ENCODE measurements around the gene COMMD9. TPM values are rescaled to one million over a fixed set of nuclear protein-coding genes. Genes with fewer than 3 reads are reported as not detected.

Gene COMMD9
- total and polyA plus RNA-seq, 2 donors (not counting 1 experiment from before 2014, with no cell fraction given): 41.3 to 47.4 TPM

DNA sequence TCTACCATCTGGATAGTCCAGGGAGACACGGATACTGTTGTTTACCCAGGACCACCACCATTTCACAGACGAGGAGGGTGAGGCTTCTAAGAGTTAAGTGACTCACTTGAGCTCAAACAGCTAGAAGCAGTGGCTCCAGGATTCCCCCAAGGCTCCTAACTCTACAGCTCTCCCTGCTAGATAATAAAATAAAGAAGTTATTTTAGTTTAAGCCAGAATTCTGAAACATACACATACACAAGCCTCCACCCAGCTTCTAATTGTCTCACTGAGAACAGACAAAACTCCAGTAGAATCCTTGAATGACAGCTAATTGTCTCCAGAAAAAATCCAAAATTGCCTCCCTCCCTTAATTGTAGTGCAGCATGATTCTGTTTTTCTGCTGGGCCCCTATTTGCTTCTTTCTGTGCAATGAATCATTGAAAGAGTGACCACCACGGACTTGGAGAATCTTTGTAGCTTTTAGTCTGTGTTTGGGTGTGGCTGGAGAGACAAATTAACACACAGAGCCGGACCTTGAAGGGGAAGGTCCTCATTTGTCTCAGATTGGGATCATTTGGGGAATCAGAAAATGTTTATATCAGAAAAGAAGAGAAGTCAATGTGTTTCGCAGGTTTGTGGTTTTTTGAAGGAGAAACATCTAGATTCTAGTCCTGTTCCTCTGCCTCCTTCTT is 64.9 kb downstream of the COMMD9 start:
- intact Hi-C loops (cut with micrococcal nuclease): no loop called here
- POLR2A ChIA-PET: no interaction called here
- Mint-ChIP-seq H3K9me3 (ENCODE audit: insufficient read depth) (peaks cover 5% of the 10 kb centered on the region), H3K4me1 (no peaks in the 10 kb centered on the region), H3K27me3 (no peaks in the 10 kb centered on the region), H3K27ac (no peak overlapping the region), H3K4me3 (no peak overlapping the region)
- TF ChIP-seq EZH2 (IDR thresholded peaks at IDR 0.05; ENCODE audit: borderline replicate concordance, insufficient read depth, low read depth, low read length, poor library complexity, severe bottlenecking): no peak
- TF ChIP-seq, protein P1, sequence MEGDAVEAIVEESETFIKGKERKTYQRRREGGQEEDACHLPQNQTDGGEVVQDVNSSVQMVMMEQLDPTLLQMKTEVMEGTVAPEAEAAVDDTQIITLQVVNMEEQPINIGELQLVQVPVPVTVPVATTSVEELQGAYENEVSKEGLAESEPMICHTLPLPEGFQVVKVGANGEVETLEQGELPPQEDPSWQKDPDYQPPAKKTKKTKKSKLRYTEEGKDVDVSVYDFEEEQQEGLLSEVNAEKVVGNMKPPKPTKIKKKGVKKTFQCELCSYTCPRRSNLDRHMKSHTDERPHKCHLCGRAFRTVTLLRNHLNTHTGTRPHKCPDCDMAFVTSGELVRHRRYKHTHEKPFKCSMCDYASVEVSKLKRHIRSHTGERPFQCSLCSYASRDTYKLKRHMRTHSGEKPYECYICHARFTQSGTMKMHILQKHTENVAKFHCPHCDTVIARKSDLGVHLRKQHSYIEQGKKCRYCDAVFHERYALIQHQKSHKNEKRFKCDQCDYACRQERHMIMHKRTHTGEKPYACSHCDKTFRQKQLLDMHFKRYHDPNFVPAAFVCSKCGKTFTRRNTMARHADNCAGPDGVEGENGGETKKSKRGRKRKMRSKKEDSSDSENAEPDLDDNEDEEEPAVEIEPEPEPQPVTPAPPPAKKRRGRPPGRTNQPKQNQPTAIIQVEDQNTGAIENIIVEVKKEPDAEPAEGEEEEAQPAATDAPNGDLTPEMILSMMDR (IDR thresholded peaks at IDR 0.05): no peak
- H3K9ac ChIP-seq (ENCODE audit: low read length): no peak overlapping the region
- ATAC-seq (ENCODE audit: low read depth): no peak
- H3K9me3 ChIP-seq (ENCODE audit: control extremely low read depth in 1 of 3, control insufficient read depth in 2 of 3, insufficient read depth in 1 of 3, low read length in 2 of 3): peaks cover 0 to 8% (median 1%) of the 10 kb centered on the region in 3 donors
- H3K27me3 ChIP-seq (replicated peaks in 1 of 4; ENCODE audit: control extremely low read depth in 1 of 4, control insufficient read depth in 3 of 4, insufficient read depth in 4 of 4, low read length in 3 of 4): peaks cover 0 to 4% (median 0%) of the 10 kb centered on the region in 4 experiments
- no peak for DNase-seq
- H3K4me1 ChIP-seq (ENCODE audit: control insufficient read depth in 2 of 2, insufficient read depth in 2 of 2, low read length in 2 of 2): no peaks in the 10 kb centered on the region
- no peaks in the 10 kb centered on the region for H3K36me3 ChIP-seq (replicated peaks in 1 of 2; ENCODE audit: control extremely low read depth in 1 of 2, control insufficient read depth in 1 of 2, extremely low read depth in 1 of 2, insufficient read depth in 2 of 2, low read length in 1 of 2)
- H3K4me3 ChIP-seq (ENCODE audit: control extremely low read depth in 1 of 5, extremely low read depth in 1 of 5, insufficient read depth in 1 of 5, low read depth in 2 of 5, low read length in 4 of 5): no peak overlapping the region
- H2AFZ ChIP-seq (ENCODE audit: insufficient read depth, low read depth, low read length, poor library complexity, severe bottlenecking): no peak overlapping the region
- CTCF ChIA-PET: interaction anchor here (0.7 kb wide), 1 partner anchor 426 kb away, joined by 3 read pairs; no protein-coding TSS in a partner anchor
- H3K4me2 ChIP-seq (replicated peaks; ENCODE audit: low read depth, low read length, poor library complexity, severe bottlenecking): no peak overlapping the region
- H3K79me2 ChIP-seq (ENCODE audit: control insufficient read depth, insufficient read depth, low read length): no peaks in the 10 kb centered on the region
- WGBS (ENCODE audit: insufficient coverage): 77% methylated on average over 3 of the region's 5 CpGs
- H4K20me1 ChIP-seq (ENCODE audit: control insufficient read depth, insufficient read depth, low read length, poor library complexity, severe bottlenecking): no peaks in the 10 kb centered on the region
- no peak overlapping the region for H3K27ac ChIP-seq (ENCODE audit: low read length in 2 of 2)

DNA sequence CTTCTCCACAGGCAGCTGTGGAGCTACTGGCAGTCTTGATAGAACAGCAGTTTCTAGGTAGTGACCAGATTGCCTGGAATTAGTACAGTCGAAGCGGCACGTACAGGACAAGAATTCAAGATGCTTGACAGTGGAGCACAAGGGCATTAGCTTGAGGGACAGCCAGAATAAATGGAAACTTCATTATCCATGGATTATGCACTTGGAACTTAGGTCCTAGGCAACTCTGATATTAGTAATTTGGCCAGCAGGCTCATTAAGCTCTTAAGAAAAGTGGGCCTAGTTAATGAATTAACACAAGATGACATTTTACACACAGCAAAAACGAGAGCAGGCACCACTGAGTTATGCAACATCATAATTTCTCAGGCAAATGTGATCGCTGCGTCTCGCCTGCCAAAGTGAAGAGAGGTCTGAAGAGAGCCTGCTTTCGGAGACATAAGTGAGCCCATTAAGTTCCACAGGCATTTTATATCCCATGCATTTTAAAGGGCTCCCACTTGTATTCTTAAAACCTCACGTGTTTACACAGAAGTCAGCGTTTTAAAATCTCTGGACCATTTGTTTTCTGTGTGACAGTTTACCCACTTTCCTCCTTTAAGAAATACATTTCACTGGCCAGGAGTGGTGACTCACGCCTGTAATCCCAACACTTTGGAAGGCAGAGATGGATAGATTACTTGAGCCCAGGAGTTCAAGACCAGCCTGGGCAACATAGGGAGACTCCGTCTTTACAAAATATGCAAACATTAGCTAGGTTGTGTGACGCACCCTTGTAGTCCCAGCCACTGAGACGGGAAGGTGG is 66.2 kb downstream of the COMMD9 start:
- Mint-ChIP-seq H3K4me1 (no peaks in the 10 kb centered on the region), H3K27ac (no peak overlapping the region), H3K4me3 (no peak overlapping the region), H3K9me3 (ENCODE audit: insufficient read depth) (peaks cover 7% of the 10 kb centered on the region), H3K27me3 (no peaks in the 10 kb centered on the region)
- no peaks in the 10 kb centered on the region for H3K4me1 ChIP-seq (ENCODE audit: control insufficient read depth in 2 of 2, insufficient read depth in 2 of 2, low read length in 2 of 2)
- DNase-seq (no peak), ATAC-seq (ENCODE audit: low read depth) (no peak)
- CTCF ChIA-PET: interaction anchor here (0.6 kb wide), 1 partner anchor 32 kb away, joined by 3 read pairs; no protein-coding TSS in a partner anchor
- H3K4me2 ChIP-seq (replicated peaks; ENCODE audit: low read depth, low read length, poor library complexity, severe bottlenecking): no peak overlapping the region
- peaks cover 0 to 8% (median 1%) of the 10 kb centered on the region in 3 donors for H3K9me3 ChIP-seq (ENCODE audit: control extremely low read depth in 1 of 3, control insufficient read depth in 2 of 3, insufficient read depth in 1 of 3, low read length in 2 of 3)
- H3K36me3 ChIP-seq (replicated peaks in 1 of 2; ENCODE audit: control extremely low read depth in 1 of 2, control insufficient read depth in 1 of 2, extremely low read depth in 1 of 2, insufficient read depth in 2 of 2, low read length in 1 of 2): no peaks in the 10 kb centered on the region
- H3K27ac ChIP-seq (ENCODE audit: low read length in 2 of 2): no peak overlapping the region
- 93% methylated on average over 14 of the region's 14 CpGs for WGBS (ENCODE audit: insufficient coverage)
- H2AFZ ChIP-seq (ENCODE audit: insufficient read depth, low read depth, low read length, poor library complexity, severe bottlenecking): no peak overlapping the region
- POLR2A ChIA-PET: no interaction called here
- H3K4me3 ChIP-seq (ENCODE audit: control extremely low read depth in 1 of 5, extremely low read depth in 1 of 5, insufficient read depth in 1 of 5, low read depth in 2 of 5, low read length in 4 of 5): no peak overlapping the region
- intact Hi-C loops (cut with micrococcal nuclease): no loop called here
- no peaks in the 10 kb centered on the region for H3K79me2 ChIP-seq (ENCODE audit: control insufficient read depth, insufficient read depth, low read length)
- TF ChIP-seq, protein P1 (IDR thresholded peaks at IDR 0.05): no peak
- TF ChIP-seq EZH2 (IDR thresholded peaks at IDR 0.05; ENCODE audit: borderline replicate concordance, insufficient read depth, low read depth, low read length, poor library complexity, severe bottlenecking): no peak
- no peaks in the 10 kb centered on the region for H4K20me1 ChIP-seq (ENCODE audit: control insufficient read depth, insufficient read depth, low read length, poor library complexity, severe bottlenecking)
- H3K27me3 ChIP-seq (replicated peaks in 1 of 4; ENCODE audit: control extremely low read depth in 1 of 4, control insufficient read depth in 3 of 4, insufficient read depth in 4 of 4, low read length in 3 of 4): peaks cover 0 to 4% (median 0%) of the 10 kb centered on the region in 4 experiments
- no peak overlapping the region for H3K9ac ChIP-seq (ENCODE audit: low read length)
